GM12872 (cell line): ENCODE measurements around the gene TSSC4.

ENCODE experiments used
- TF ChIP-seq, protein P1 (sequence below): IDR thresholded peaks from 3 replicates; pipeline ENCODE4 v1.5.1; 2011; ENCODE audit warnings: low read depth, mild to moderate bottlenecking, low read length, moderate library complexity; ENCODE audit not compliant: insufficient read depth

The TSSC4 gene

GRCh38 chr11:2443881-2444820 is 43.6 kb downstream of the TSSC4 start, which contains the start of gene TRPM5:
Gene TRPM5, minus strand, starts transcription at chr11:2444514. Its CDS starts 21,478 bp downstream, at chr11:2423036.
- TF ChIP-seq, protein P1, sequence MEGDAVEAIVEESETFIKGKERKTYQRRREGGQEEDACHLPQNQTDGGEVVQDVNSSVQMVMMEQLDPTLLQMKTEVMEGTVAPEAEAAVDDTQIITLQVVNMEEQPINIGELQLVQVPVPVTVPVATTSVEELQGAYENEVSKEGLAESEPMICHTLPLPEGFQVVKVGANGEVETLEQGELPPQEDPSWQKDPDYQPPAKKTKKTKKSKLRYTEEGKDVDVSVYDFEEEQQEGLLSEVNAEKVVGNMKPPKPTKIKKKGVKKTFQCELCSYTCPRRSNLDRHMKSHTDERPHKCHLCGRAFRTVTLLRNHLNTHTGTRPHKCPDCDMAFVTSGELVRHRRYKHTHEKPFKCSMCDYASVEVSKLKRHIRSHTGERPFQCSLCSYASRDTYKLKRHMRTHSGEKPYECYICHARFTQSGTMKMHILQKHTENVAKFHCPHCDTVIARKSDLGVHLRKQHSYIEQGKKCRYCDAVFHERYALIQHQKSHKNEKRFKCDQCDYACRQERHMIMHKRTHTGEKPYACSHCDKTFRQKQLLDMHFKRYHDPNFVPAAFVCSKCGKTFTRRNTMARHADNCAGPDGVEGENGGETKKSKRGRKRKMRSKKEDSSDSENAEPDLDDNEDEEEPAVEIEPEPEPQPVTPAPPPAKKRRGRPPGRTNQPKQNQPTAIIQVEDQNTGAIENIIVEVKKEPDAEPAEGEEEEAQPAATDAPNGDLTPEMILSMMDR, result no peak

- TF ChIP-seq, protein P1, result no peak
Observed at GRCh38 chr11:2444821-2445745, 44.5 kb downstream of the TSSC4 start, which contains the start of gene KCNQ1. Gene KCNQ1, plus strand, starts transcription at chr11:2445008. Its CDS starts 91 bp downstream, at chr11:2445099.

DNA sequence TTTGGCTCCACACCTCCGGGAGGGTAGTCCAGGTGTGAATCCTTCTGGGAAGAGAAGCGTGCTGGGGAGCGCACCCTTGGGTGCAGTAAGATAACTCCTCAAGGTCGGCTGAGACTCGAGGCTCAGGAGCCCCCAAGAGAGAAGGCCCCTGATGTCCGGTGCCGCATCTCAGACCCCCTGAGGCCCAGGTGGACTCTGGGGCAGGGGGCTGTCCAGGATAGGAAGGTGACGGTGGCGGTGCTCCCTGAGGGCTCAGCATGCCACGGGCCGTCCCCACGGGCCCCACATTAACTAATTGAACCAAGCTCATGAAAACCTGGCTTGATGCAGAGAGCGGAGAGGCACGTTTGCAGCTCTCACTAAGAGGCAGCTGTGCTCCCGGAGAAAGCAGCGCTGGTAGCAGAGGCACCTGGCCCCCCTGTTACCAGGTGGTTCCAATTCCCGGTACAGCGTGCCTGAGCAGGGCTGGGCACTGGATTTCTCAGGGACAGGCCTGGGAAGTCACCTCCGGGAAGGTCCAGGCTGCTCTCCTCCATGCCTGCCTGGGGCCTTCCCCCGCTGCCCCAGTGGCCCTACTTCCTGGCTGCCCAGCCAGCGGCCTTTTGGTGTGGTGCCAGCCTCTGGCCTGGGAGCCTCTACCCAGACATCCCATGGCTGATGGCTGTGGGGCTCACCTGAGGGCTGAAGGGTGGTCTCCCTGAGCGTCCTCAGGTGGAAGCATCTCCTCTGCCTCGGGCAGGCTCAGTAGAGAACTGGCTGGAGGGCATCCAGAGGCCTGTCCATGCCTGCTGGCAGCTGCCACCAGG is 45.4 kb downstream of the TSSC4 start:
- TF ChIP-seq, protein P1, result no peak

- TF ChIP-seq, protein P1, result no peak
Observed at GRCh38 chr11:2446590-2447252, 46.2 kb downstream of the TSSC4 start.

GRCh38 chr11:2447253-2447950 is 46.9 kb downstream of the TSSC4 start:
- TF ChIP-seq, protein P1, result no peak

DNA sequence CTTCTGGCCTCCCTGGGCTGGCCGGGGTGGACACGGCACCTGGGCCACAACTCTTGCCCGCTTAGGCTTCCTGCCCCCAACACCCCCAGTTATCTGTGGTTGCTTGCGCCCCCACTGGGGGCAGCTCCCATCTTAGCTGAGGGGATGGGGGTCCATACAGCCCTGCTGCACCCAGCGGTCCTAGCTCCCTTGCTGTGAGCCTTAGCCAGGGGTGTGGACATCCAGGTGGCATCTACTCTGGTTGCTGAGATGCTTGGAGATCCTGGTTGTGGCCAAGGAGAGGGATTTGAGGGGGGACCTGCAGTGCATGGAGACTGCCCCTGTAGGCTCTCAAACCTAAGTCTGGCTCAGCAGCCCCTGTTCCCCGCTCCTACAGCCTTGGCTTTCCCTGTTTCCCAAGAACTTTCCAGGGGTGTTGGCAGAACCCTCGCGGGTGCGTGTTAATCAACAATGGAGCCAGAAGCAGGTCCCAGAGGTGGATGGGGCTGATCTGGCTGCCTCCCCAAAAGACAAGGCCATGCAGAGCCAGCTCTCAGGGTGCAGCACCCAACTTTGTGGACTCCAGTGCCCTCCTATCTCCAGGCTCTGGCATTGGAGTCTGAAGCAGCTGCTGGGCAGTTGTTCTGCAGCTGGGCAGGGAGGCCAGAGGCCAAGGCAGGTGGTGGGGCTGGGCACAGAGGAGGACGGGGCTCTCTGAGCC is 47.6 kb downstream of the TSSC4 start:
- TF ChIP-seq, protein P1, result no peak
